HG03196 (cell line): ENCODE measurements around the gene UNC119B.

Experiments used
- ATAC-seq: cut with Tn5 transposase; IDR thresholded peaks from one replicate; pipeline ENCODE4 v1.9.1; 2021; ENCODE audit not compliant: unreplicated experiment

UNC119B gene

GRCh38 chr12:120738252-120739030, 28.2 kb downstream of the UNC119B start:
- no peak for ATAC-seq

GRCh38 chr12:120739031-120739762, 28.9 kb downstream of the UNC119B start:
- no peak for ATAC-seq

DNA sequence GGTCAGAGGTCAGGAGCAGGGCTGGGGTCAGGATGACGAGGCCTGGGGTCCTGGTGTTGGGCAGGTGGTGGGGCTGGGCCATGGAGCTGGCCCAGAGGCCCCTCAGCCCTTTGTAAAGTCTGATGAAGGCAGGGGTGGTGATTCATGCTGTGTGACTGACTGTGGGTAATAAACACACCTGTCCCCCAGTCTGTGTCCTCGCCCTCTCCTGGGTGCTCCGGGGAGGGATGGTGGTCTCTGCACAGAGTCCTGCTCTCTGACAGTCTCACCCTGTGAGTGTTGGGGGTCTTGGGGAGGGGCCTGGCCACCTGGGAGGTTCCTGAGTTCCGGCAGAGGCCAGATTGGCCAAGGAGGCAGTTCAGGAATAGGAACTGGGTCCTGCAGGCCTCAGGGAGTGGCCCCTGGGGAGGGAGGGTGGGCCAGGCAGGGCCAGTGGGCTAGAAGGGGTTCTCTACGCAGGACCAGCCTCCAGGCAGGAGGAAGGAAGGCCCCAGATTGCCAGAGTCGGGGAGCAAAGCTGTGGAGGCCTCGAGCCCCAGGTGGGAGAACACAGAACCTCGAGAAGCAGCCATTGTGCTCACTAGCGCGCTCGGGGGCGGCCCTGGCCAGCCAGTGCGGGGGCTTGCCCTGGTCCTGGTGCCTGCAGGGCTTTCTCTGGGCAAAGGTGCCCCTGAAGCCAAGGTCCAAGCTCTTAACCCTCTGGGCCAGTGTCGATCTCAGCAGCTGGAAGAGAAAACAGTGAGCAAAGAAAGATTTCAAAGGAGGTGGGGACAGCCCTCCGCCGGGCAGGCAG, 29.8 kb downstream of the UNC119B start:
- no peak for ATAC-seq

GRCh38 chr12:120740871-120741270, 30.6 kb downstream of the UNC119B start:
- no peak for ATAC-seq

GRCh38 chr12:120741476-120742421, 31.5 kb downstream of the UNC119B start:
- no peak for ATAC-seq

DNA sequence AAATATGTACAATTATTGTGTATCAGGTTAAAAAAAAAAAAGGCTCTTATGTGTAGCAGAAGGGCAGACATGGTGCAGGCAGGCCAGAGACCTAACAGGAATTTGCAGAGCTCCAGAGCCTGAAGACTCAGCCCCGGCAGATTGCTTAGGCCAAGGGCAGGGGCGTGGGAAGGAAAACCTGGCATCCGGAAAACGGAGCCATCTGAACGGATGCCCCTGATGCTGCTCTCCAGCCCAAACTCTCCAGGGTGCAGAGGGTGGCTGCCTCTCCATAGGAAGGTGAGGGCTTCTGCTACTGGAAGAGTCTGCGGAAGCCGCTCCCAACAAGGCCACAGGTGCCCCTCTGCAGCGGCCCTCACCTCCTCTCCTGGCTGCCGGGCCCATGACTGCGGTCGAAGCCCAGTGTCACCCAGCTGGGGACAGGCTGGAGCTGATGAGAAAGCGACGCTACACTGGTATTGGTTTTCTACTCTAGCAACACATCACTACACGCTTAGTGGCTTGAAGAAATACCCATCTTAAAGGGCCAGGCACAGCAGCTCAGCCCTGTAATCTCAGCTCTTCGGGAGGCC, 34.8 kb downstream of the UNC119B start:
- ATAC-seq, result no peak

DNA sequence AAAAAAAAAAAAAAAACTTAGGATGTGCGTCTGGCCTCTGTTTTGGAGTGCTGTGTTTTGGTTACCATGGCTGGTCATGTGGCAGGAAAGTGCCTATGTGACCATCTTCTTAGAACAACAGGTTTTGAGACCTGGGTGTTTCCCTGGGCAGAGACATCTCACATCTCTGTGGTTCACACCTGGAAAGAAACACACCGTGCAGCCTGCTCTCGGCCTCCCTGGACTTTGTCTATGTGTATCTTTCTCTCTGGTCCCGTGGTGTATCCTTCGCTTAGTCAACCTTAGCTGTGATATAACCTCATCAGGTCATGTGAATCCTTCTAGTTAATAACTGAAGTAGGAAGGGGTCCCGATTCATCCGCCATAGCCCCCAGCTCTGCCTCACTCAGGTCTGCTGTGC, 38.0 kb downstream of the UNC119B start:
- ATAC-seq, result no peak

- no peak for ATAC-seq
Observed at GRCh38 chr12:120749256-120749655, 39.0 kb downstream of the UNC119B start.

- ATAC-seq, result no peak
Observed at GRCh38 chr12:120750806-120751205, 40.5 kb downstream of the UNC119B start.

- no peak for ATAC-seq
Observed at GRCh38 chr12:120751389-120751788, 41.1 kb downstream of the UNC119B start.

DNA sequence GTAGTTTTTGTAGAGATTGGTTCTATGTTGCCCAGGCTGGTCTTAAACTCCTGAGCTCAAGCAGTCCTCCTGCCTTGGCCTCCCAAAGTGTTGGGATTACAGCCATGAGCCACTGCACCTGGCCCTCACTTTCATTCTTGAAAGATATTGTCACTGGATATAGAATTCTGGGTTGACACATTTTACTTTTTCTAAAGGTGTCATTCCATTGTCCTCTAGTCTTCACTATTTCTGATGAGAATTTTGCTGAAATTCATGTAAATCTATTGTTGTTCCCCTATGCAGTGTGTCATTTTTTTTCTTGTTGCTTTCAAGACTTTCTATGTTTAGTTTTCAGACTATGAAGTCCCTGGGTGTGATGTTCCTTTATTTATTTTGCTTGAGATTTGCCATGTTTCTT, 44.5 kb downstream of the UNC119B start:
- ATAC-seq, result no peak

DNA sequence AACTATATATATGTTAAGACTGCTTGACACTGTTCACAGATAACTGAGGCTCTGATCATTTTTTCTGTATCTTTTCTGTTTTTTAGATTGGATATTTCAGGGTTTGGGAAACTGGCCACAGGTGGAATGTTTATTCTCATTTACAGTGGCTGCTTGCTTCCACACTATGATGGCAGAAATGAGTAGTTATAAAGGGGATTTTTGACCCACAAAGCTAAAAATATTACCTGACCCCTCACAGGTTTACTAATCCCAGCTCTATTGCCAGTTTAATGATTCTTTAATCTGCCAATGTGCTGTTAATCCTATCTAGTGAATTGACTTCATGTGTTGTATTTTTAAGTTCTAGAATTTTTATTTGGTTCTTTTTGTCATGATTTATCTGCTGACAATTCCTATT, 45.0 kb downstream of the UNC119B start:
- ATAC-seq, result no peak

- no peak for ATAC-seq
Observed at GRCh38 chr12:120757226-120757742, 47.0 kb downstream of the UNC119B start.

GRCh38 chr12:120757949-120758348, 47.7 kb downstream of the UNC119B start:
- ATAC-seq, result no peak

DNA sequence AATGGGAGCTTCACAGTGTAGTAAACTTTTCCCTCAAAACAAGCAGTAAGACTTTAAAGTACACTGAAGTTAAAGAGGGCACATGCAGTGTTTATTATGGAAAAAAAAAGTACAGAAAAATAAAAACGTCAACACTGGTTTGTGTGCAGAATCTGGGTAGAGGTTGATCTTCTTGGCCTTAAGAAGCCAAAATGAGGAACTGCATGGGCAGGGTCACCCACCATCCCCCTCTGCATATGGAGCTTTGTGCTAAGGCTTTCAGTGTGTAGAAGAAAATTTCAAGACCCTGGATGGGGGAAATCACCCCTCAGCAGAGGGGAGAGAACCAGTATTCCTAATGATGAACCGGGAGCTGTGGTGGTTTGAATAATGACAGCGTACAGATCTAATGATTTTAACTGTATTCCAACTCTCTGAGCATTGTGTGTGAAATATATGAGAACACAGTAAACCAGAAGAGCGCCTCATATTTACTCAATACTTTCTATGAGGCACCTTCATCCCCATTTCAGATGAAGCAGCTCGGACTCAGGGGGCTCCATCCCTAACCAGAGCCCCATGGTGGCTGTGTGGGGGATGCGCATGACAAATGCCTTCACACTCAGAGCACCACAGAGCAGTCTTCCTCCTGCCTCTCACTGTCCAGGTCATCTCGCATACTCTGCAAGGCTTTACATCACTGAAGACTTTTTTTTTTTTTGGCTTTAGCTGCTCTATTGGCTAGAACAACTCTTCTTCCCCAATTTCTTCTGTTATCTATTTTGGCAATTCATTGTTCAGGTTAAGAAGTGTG, 48.7 kb downstream of the UNC119B start:
- ATAC-seq, result no peak

DNA sequence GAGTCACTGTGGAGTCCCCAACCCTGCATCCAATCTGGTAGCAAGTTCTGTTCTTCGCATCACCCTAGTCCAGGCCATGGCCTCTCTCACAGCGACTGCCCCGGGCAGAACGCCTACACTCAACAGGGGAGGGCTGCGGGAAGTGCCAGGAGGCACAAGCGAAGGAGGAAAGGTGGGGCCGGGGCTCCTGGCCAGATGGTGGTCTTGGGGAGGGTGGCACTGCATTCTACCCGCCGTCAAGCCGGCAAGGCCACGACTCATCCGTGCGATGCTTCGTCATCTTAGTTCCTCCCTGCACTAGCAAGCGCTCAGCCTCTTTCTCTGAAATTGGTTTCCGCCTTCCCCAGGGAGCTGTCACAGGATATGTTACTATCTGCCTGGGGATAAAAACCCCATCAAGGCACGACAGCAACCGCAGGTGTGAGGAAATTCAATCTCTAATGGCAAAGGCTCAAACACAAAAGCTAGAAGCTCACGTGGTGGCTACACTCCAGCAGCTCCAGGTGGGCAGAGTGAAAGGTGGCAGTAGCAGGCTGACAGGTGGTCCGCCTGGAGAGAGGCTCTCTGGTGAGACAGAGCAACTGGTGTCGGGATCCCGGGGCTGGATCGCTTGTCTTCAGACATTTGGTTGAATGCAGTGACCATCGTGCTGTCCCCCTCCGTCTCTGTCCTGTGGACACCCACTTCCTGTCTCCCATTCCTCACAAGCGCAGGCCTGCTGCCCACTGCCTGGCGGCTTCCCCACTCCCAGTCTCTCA, 49.5 kb downstream of the UNC119B start:
- ATAC-seq, result no peak

GRCh38 chr12:120760349-120761254, 50.3 kb downstream of the UNC119B start:
- ATAC-seq, result no peak
